ENCODE measurements around the gene RYR2. TPM values are rescaled to one million over a fixed set of nuclear protein-coding genes. Genes with fewer than 3 reads are reported as not detected.

The RYR2 gene
- total RNA-seq, 1 donor from 2014 or later = 8.7 TPM

- Mint-ChIP-seq H3K27ac (no peak overlapping the region), H3K36me3 (ENCODE audit: low read depth) (peaks cover 27% of the 10 kb centered on the region), H3K4me1 (ENCODE audit: low read depth) (no peaks in the 10 kb centered on the region), H3K27me3 (ENCODE audit: low read depth) (no peaks in the 10 kb centered on the region), H3K9me3 (peaks cover 28% of the 10 kb centered on the region), H3K4me3 (ENCODE audit: low read depth) (no peak overlapping the region)
- no peak for DNase-seq (ENCODE audit: low spot score)
- intact Hi-C loops (cut with micrococcal nuclease) = no loop called here
These were observed 577.6 kb downstream of the RYR2 start for GRCh38 chr1:237619553-237619952.

- DNase-seq (ENCODE audit: low spot score) = no peak
- H3K36me3 Mint-ChIP-seq (ENCODE audit: low read depth) = peaks cover 6% of the 10 kb centered on the region
- H3K27me3 Mint-ChIP-seq (ENCODE audit: low read depth) = no peaks in the 10 kb centered on the region
- peaks cover 9% of the 10 kb centered on the region for H3K9me3 Mint-ChIP-seq
- H3K27ac Mint-ChIP-seq = no peak overlapping the region
- no peaks in the 10 kb centered on the region for H3K4me1 Mint-ChIP-seq (ENCODE audit: low read depth)
- no peak overlapping the region for H3K4me3 Mint-ChIP-seq (ENCODE audit: low read depth)
- intact Hi-C loops (cut with micrococcal nuclease) = no loop called here
These were observed 592.9 kb downstream of the RYR2 start for GRCh38 chr1:237634922-237635321.

GRCh38 chr1:237638555-237638954 lies 596.6 kb downstream of the RYR2 start:
- Mint-ChIP-seq H3K27me3 (ENCODE audit: low read depth) (no peaks in the 10 kb centered on the region), H3K9me3 (peaks cover 5% of the 10 kb centered on the region)
- DNase-seq (ENCODE audit: low spot score) = no peak

GRCh38 chr1:237640011-237640671 lies 598.2 kb downstream of the RYR2 start:
- Mint-ChIP-seq H3K27ac (no peak overlapping the region), H3K27me3 (ENCODE audit: low read depth) (no peaks in the 10 kb centered on the region), H3K4me3 (ENCODE audit: low read depth) (no peak overlapping the region), H3K4me1 (ENCODE audit: low read depth) (peaks cover 1% of the 10 kb centered on the region), H3K36me3 (ENCODE audit: low read depth) (peaks cover 9% of the 10 kb centered on the region), H3K9me3 (no peaks in the 10 kb centered on the region)
- DNase-seq (ENCODE audit: low spot score) = no peak
- intact Hi-C loops (cut with micrococcal nuclease) = no loop called here

More at GRCh38 chr1:237638555-237638954, 596.6 kb downstream of the RYR2 start:
- H3K4me3 Mint-ChIP-seq (ENCODE audit: low read depth) = no peak overlapping the region
- no peak overlapping the region for H3K27ac Mint-ChIP-seq
- intact Hi-C loops (cut with micrococcal nuclease) = no loop called here
- H3K4me1 Mint-ChIP-seq (ENCODE audit: low read depth) = peaks cover 1% of the 10 kb centered on the region
- peaks cover 8% of the 10 kb centered on the region for H3K36me3 Mint-ChIP-seq (ENCODE audit: low read depth)

GRCh38 chr1:237640966-237641365 lies 599.0 kb downstream of the RYR2 start:
- Mint-ChIP-seq H3K4me1 (ENCODE audit: low read depth) (peaks cover 1% of the 10 kb centered on the region), H3K9me3 (no peaks in the 10 kb centered on the region), H3K4me3 (ENCODE audit: low read depth) (no peak overlapping the region), H3K27me3 (ENCODE audit: low read depth) (no peaks in the 10 kb centered on the region), H3K27ac (no peak overlapping the region), H3K36me3 (ENCODE audit: low read depth) (peaks cover 11% of the 10 kb centered on the region)
- no peak for DNase-seq (ENCODE audit: low spot score)
- intact Hi-C loops (cut with micrococcal nuclease) = no loop called here

- Mint-ChIP-seq H3K27me3 (ENCODE audit: low read depth) (no peaks in the 10 kb centered on the region), H3K9me3 (no peaks in the 10 kb centered on the region), H3K27ac (no peak overlapping the region), H3K4me1 (ENCODE audit: low read depth) (no peaks in the 10 kb centered on the region), H3K36me3 (ENCODE audit: low read depth) (no peaks in the 10 kb centered on the region), H3K4me3 (ENCODE audit: low read depth) (no peak overlapping the region)
- no peak for DNase-seq (ENCODE audit: low spot score)
- intact Hi-C loops (cut with micrococcal nuclease) = no loop called here
These were observed 608.8 kb downstream of the RYR2 start for GRCh38 chr1:237650809-237651208.

- Mint-ChIP-seq H3K36me3 (ENCODE audit: low read depth) (no peaks in the 10 kb centered on the region), H3K9me3 (no peaks in the 10 kb centered on the region), H3K4me1 (ENCODE audit: low read depth) (no peaks in the 10 kb centered on the region), H3K27ac (no peak overlapping the region), H3K27me3 (ENCODE audit: low read depth) (no peaks in the 10 kb centered on the region), H3K4me3 (ENCODE audit: low read depth) (no peak overlapping the region)
- no peak for DNase-seq (ENCODE audit: low spot score)
- intact Hi-C loops (cut with micrococcal nuclease) = no loop called here
These were observed 613.8 kb downstream of the RYR2 start for GRCh38 chr1:237655778-237656177.

GRCh38 chr1:237664348-237664747 lies 622.4 kb downstream of the RYR2 start:
- Mint-ChIP-seq H3K36me3 (ENCODE audit: low read depth) (no peaks in the 10 kb centered on the region), H3K4me1 (ENCODE audit: low read depth) (no peaks in the 10 kb centered on the region), H3K4me3 (ENCODE audit: low read depth) (no peak overlapping the region), H3K9me3 (peaks cover 6% of the 10 kb centered on the region), H3K27me3 (ENCODE audit: low read depth) (no peaks in the 10 kb centered on the region), H3K27ac (no peak overlapping the region)
- intact Hi-C loops (cut with micrococcal nuclease) = no loop called here
- no peak for DNase-seq (ENCODE audit: low spot score)

GRCh38 chr1:237670302-237670701 lies 628.3 kb downstream of the RYR2 start:
- H3K27ac Mint-ChIP-seq = no peak overlapping the region
- no peak overlapping the region for H3K4me3 Mint-ChIP-seq (ENCODE audit: low read depth)
- H3K36me3 Mint-ChIP-seq (ENCODE audit: low read depth) = no peaks in the 10 kb centered on the region

GRCh38 chr1:237671262-237671661 lies 629.3 kb downstream of the RYR2 start:
- Mint-ChIP-seq H3K36me3 (ENCODE audit: low read depth) (no peaks in the 10 kb centered on the region), H3K4me1 (ENCODE audit: low read depth) (no peaks in the 10 kb centered on the region), H3K4me3 (ENCODE audit: low read depth) (no peak overlapping the region), H3K9me3 (peaks cover 6% of the 10 kb centered on the region), H3K27me3 (ENCODE audit: low read depth) (no peaks in the 10 kb centered on the region), H3K27ac (no peak overlapping the region)
- DNase-seq (ENCODE audit: low spot score) = no peak
- intact Hi-C loops (cut with micrococcal nuclease) = no loop called here

More at GRCh38 chr1:237670302-237670701, 628.3 kb downstream of the RYR2 start:
- intact Hi-C loops (cut with micrococcal nuclease) = no loop called here
- Mint-ChIP-seq H3K9me3 (peaks cover 6% of the 10 kb centered on the region), H3K27me3 (ENCODE audit: low read depth) (no peaks in the 10 kb centered on the region), H3K4me1 (ENCODE audit: low read depth) (no peaks in the 10 kb centered on the region)
- DNase-seq (ENCODE audit: low spot score) = no peak

GRCh38 chr1:237671935-237672334 lies 630.0 kb downstream of the RYR2 start:
- Mint-ChIP-seq H3K4me1 (ENCODE audit: low read depth) (no peaks in the 10 kb centered on the region), H3K27ac (no peak overlapping the region), H3K36me3 (ENCODE audit: low read depth) (no peaks in the 10 kb centered on the region), H3K4me3 (ENCODE audit: low read depth) (no peak overlapping the region), H3K9me3 (peaks cover 6% of the 10 kb centered on the region), H3K27me3 (ENCODE audit: low read depth) (no peaks in the 10 kb centered on the region)
- no peak for DNase-seq (ENCODE audit: low spot score)
- intact Hi-C loops (cut with micrococcal nuclease) = no loop called here

- intact Hi-C loops (cut with micrococcal nuclease) = no loop called here
- Mint-ChIP-seq H3K27me3 (ENCODE audit: low read depth) (no peaks in the 10 kb centered on the region), H3K9me3 (peaks cover 6% of the 10 kb centered on the region), H3K27ac (no peak overlapping the region), H3K4me3 (ENCODE audit: low read depth) (no peak overlapping the region), H3K4me1 (ENCODE audit: low read depth) (no peaks in the 10 kb centered on the region), H3K36me3 (ENCODE audit: low read depth) (no peaks in the 10 kb centered on the region)
- no peak for DNase-seq (ENCODE audit: low spot score)
These were observed 630.8 kb downstream of the RYR2 start for GRCh38 chr1:237672748-237673147.

GRCh38 chr1:237673631-237674030 lies 631.6 kb downstream of the RYR2 start:
- Mint-ChIP-seq H3K4me1 (ENCODE audit: low read depth) (no peaks in the 10 kb centered on the region), H3K36me3 (ENCODE audit: low read depth) (no peaks in the 10 kb centered on the region), H3K4me3 (ENCODE audit: low read depth) (no peak overlapping the region), H3K27me3 (ENCODE audit: low read depth) (no peaks in the 10 kb centered on the region), H3K9me3 (peaks cover under 1% of the 10 kb centered on the region), H3K27ac (no peak overlapping the region)
- DNase-seq (ENCODE audit: low spot score) = no peak
- intact Hi-C loops (cut with micrococcal nuclease) = no loop called here

GRCh38 chr1:237677979-237678378 lies 636.0 kb downstream of the RYR2 start:
- intact Hi-C loops (cut with micrococcal nuclease) = no loop called here
- DNase-seq (ENCODE audit: low spot score) = no peak
- no peak overlapping the region for H3K27ac Mint-ChIP-seq
- H3K4me1 Mint-ChIP-seq (ENCODE audit: low read depth) = no peaks in the 10 kb centered on the region
- H3K36me3 Mint-ChIP-seq (ENCODE audit: low read depth) = no peaks in the 10 kb centered on the region
- no peak overlapping the region for H3K4me3 Mint-ChIP-seq (ENCODE audit: low read depth)
- H3K9me3 Mint-ChIP-seq = no peaks in the 10 kb centered on the region
- H3K27me3 Mint-ChIP-seq (ENCODE audit: low read depth) = no peaks in the 10 kb centered on the region

Data from activated T-helper 2 cell treated with anti-CD3 and anti-CD28 coated beads, Interferon-gamma antibody, Interleukin-2, Interleukin-4, amounts not matched to agents 10 μg/mL and 5 μg/mL and 100 μg/mL, durations not matched to agents 14 hours and 24 hours and 36 hours (primary cell).